C4-2B (cell line): ENCODE data around the gene ADAM33.

Source experiments
- H3K27ac ChIP-seq: fragments of 450-650 bp; 2 replicates; pipeline ENCODE4 v1.5.1; 2017
- ZFX ChIP-seq: fragments of 450-650 bp; IDR thresholded peaks from 2 replicates; pipeline ENCODE4 v1.6.1; 2017
- TF ChIP-seq, protein P1 (sequence below): fragments of 450-650 bp; conservative IDR thresholded peaks from 2 replicates; pipeline ENCODE4 v1.5.1; 2017; ENCODE audit warnings: mild to moderate bottlenecking

Gene ADAM33

DNA sequence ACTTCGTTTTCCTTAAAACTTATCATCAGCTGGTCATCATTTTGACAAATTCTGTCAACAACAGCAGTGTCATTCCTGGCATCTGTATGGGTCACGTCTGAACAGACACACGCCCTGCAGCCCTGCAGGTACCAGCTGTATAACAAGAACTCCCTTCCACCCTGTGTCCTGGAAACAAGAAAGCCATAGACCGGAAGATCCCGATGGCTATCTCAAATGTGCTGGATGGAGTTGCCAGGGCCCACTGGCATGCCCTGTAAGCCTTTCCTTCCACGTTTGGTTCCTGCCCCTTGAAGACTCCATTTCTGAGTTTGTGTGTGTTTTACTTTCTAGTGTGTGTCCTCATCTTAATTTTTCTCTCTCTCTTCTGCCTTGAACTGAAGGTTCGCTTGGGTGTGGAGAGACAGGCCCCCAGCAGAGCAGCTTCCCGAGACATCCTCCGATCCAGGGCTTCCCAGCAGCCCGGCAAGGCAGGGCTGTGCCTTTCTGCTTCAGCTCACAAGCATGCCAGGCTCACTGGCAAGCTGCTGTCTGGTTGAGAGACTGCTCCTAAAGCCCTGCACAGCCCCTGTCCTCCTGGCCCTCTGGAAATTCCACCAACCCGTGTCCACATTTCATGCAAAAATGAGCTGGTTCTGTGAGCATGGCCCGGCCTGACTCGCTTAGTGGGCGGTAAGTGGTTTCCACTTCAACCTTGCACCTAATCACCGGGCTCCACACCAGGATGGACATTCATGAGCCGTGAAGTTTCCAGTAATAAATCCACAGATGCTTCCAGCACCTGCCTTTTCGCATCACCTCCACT lies 27.3 kb downstream of the ADAM33 start:
- TF ChIP-seq, protein P1, sequence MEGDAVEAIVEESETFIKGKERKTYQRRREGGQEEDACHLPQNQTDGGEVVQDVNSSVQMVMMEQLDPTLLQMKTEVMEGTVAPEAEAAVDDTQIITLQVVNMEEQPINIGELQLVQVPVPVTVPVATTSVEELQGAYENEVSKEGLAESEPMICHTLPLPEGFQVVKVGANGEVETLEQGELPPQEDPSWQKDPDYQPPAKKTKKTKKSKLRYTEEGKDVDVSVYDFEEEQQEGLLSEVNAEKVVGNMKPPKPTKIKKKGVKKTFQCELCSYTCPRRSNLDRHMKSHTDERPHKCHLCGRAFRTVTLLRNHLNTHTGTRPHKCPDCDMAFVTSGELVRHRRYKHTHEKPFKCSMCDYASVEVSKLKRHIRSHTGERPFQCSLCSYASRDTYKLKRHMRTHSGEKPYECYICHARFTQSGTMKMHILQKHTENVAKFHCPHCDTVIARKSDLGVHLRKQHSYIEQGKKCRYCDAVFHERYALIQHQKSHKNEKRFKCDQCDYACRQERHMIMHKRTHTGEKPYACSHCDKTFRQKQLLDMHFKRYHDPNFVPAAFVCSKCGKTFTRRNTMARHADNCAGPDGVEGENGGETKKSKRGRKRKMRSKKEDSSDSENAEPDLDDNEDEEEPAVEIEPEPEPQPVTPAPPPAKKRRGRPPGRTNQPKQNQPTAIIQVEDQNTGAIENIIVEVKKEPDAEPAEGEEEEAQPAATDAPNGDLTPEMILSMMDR = no peak
- TF ChIP-seq ZFX = no peak
- H3K27ac ChIP-seq = no peak overlapping the region

DNA sequence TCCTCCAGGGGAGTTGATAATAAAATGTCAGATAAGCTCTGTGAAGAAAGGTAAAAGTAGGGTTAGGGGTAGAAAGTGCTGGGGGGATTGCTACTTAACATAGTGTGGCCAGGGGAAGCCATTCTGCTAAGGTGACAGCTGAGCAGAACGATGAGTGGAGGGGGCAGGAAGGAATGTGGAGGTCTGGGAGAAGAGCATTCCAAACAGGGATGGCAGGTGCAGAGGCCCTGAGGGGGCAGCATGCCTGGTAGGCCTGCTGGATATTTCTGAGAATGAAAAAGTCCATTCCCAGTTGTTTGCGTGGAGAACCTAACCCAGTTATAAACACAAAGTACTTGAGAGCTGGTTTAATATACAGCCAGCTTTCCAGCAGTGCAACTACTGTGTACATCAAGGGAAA lies 27.9 kb downstream of the ADAM33 start:
- no peak overlapping the region for H3K27ac ChIP-seq
- TF ChIP-seq, protein P1 = no peak
- no peak for TF ChIP-seq ZFX

DNA sequence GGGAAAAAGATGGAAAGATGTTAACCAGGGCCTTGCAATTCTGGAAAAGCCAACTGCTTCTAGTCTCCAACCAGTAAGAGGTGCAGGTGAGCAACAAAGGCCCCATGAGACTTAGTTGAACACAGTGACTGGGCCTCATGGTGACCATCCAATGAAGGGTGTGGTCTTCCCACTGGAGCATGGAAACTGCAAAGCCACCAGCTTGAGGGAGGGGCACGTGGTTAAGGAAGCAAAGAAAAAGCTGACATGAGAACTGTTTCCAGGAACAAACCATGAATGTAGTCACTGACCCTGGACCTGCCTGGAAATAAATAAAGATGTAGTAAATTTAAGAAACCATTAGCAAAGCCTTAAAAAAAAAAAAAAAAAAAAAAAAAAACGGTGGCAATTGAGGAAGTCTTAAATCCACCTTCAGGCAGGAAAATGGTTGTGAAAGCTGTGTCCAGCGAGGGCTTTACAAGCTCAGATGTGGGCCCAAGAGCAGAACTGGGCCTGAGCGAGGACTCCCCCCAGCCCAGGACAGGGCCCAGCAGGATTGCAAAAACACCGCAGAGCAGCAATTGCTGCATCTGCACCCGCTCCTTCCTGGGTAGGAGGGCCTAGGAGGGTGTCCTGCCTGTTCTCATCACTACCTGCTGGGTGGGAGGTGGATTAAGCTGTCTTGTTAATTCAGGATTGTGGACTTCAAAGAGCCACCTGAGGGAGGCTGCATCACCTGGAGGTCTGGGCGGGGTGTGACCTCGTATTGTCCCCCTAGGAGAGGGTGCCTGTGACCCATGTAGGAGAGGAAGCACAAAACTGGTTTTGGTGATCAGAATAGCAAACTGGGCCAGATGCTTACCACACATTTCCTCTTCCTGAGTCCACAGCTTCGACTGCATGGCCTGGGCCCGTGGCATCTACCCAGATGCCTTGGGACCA lies 28.9 kb downstream of the ADAM33 start:
- TF ChIP-seq, protein P1 = no peak
- TF ChIP-seq ZFX = no peak
- H3K27ac ChIP-seq = no peak overlapping the region

DNA sequence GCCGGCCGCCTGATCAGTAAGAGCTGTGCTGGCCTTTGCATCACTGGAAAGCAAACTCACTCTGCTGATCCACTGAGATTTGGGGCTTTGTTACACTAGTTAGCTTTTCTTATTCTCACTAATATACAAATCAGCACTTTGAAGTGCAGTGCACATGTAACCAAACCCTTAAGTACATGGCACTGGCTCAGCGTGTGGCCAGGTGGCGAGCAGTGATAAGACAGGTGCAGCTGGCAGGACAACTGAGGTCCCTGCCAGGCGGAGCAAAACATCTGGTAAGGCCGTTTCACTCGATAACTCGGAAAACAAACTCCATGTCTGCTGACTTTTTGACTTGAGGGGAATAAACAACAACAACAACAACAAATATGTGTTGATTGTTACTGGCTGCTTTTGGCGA lies 29.6 kb downstream of the ADAM33 start:
- H3K27ac ChIP-seq = no peak overlapping the region
- TF ChIP-seq, protein P1 = no peak
- TF ChIP-seq ZFX = no peak

DNA sequence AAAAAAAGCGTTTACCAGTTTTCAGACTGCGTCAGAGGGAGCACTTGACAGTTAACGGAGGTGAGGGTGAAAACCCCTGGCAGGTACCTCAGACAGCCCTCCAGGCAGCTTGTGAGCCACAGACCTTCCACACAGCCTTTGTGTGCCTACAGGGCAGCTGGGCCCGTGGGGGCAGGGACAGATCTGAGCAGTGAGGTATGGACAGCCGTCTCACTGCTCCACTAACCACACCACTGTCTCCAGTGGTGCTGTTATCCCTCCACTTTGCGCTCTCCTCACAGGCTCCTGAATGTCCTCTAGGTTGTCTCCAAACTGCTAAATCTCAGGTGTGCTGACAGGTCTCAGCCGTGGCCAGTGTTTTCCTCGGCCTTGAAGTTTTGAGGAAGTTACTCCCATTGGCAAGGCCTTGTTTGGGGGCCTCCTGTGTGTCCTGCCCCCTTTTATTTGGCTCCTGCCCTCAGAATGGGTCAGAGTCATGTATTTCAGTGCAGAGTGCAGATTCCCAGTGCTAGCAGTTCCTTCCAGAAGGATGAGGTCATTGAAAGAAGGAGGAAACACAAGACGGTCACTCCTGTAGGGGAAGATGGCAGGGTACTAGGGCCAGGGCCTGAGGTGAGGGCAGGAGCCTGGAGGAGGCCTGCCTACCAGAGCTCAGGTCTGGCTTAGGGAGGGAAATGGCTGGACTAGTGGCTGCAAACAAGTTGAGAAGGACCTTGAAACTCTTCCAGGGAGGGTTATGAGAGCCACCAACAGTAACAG lies 30.4 kb downstream of the ADAM33 start:
- TF ChIP-seq, protein P1 = no peak
- TF ChIP-seq ZFX = no peak
- H3K27ac ChIP-seq = no peak overlapping the region

DNA sequence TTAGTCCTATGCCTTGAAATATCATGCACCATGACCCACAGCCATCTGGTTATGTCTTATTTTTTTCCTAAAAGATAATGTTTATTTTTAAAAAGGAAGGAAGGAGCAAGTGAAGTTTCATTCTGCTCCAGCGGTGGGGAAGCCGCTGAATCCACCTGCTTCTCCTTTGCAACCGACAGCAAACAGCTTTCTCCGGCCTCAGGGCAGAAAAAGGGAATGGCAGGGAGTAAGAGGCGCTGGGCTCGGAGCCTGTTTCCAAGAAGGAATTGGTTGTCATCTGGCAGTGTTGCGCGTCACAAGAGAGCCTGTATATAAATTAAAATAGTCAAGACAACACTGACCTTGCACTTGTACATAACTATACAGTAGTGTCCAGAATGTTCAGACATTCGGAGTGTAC lies 32.9 kb downstream of the ADAM33 start:
- H3K27ac ChIP-seq = no peak overlapping the region
- TF ChIP-seq, protein P1 = no peak
- TF ChIP-seq ZFX = no peak
